Activated naive CD8-positive, alpha-beta T cell treated with anti-CD3 and anti-CD28 coated beads, Interleukin-2, amount 50 U/mL, for 16 hours (primary cell): ENCODE results near the gene RTN4IP1.

Experiments used
- DNase-seq: peaks from one replicate; pipeline ENCODE4 v3.0.0-alpha.2; 2020; ENCODE audit warnings: low read depth, low spot score

Gene RTN4IP1, protein sequence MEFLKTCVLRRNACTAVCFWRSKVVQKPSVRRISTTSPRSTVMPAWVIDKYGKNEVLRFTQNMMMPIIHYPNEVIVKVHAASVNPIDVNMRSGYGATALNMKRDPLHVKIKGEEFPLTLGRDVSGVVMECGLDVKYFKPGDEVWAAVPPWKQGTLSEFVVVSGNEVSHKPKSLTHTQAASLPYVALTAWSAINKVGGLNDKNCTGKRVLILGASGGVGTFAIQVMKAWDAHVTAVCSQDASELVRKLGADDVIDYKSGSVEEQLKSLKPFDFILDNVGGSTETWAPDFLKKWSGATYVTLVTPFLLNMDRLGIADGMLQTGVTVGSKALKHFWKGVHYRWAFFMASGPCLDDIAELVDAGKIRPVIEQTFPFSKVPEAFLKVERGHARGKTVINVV

DNA sequence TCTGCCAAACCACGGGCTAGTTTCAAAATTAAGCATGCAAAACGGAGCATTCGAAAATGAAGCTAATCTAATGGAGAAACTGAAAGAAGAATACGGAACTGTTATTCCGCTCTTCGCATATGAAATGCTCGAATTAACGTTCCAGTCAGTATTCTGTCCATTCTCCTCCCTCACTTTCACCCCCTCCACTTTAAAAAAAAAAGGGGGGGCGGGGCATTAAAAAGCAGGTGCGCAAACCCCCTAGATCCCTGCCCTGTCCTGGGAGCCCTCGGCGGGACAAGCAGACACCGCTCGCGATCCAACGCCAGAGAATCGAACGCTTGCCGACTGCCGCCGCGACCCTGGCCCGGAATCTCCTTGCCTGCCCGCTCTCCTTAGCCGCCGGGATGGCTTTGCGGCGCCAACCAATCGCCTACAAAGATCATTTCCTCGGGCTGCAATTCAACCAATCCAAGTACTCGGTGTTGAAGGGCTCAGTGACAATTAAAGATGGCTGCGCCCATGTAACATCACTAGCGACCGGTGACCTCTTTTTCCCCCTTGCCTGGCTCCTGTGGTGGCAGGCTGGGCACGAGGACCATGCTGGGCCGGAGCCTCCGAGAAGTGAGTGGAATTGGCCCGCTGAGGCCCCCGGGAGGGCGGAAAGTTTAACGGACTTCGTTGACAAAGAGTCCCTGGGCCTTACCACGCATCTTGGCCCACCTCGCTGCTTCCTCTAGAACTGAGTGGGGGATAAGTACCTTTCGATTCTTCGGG lies at the start of gene RTN4IP1, which contains the start of gene QRSL1:
Gene RTN4IP1, minus strand, starts transcription at position 396 of the 756 bp plus-strand sequence. CDS start 477 bp downstream, outside the sequence.
Gene QRSL1, plus strand, starts transcription at position 476 of the 756 bp plus-strand sequence. Its CDS starts 104 bp downstream, at position 580.
- peak; percentile 61 for DNase-seq

DNA sequence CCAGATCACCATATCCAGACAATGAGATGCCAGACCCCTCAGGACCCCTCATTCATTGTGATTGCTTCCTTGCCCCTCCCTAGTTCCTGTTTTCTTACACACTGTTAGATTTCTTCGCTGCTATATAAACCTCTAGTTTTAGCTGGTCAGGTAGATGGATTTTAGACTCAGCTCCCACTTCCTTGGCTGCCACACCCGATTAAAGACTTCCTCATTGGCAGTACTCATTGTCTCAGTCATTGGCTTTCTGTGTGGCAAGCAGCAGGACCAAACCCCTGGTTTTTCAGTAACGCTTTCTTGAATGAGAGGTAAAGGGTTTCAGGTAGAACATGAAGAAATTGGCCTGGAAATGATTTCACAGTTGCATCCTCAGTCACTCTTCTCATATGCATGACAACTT lies 48.0 kb upstream of the RTN4IP1 start:
- DNase-seq, result no peak

DNA sequence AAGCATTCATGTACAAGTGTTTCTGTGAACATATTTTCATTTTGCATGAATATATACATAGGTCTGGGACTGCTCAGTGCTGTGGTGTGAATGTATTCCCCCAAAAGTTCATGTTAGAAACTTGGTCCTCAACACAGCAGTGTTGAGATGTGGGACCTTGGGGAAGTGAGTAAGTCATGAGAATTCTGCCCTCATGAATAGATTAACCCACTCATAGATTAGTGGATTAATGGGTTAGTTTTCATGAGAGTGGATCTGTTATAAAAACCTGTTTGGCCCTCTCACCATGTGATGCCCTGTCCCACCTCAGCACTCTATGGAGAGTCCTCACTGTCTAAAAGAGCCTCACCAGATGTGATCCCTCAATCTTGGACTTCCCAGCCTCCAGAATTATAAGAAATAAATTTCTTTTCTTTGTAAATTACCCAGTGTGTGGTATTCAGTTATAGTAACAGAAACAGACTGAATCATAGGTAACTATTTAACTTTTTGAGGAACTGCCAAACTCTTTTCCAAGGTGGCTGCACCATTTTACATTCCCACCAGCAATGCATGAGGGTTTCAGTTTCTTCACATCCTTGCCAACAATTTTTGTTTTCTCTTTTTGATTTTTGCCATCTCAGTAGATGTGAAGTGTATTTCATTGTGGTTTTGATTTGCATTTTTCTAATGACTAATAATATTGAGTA lies 45.4 kb upstream of the RTN4IP1 start:
- DNase-seq, result no peak

DNA sequence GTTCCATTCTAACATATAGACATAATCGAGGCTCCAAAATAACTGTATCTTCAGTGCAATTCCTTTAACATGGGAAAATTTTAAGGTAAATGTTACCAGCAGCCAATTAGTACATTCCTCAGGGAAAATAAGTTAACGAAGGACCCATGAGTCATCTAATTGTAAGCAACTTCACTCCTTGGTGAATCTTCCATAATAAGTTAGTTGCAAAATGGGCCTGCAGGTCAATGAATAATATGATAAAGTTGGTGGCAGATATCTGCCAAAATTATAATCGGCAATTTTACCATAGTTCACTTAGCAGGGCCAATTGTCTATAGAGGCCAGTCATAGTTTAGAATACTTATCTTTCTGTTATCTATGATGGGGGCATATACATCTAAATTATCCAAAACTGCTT lies 42.4 kb upstream of the RTN4IP1 start:
- no peak for DNase-seq

DNA sequence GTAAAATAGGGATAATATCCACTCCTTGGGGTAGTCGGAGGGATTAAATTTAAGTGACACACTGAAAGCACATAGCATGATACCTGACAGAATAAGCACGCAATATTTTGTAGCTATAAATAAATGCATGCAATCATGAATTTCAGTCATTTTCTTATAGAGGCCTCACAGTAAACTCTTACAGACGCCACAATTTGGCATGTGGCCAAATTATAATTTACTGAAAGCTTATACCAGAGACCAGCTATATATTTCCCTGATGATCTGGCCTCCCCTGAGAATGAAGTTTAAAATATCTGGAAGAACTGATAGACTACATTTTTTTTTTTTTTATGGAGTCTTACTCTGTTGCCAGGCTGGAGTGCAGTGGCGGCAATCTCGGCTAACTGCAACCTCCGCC lies 40.9 kb upstream of the RTN4IP1 start:
- no peak for DNase-seq

DNA sequence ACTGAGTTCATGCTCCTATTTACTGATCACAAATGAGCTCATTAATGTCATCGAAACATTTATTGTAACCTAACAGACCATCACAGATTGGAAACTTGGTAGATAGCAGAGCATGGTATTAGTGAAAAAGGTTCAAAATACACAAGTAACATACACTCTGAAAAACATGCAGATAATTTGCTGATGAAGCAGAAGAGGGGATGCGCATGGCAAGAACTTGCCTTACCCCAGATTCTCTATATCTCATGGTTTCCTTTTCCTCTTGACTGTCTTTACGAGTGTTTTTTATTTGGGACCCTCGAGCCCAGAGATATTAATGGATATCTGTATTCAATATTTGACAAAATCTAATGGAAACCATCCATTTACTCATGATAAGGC lies 37.7 kb upstream of the RTN4IP1 start:
- DNase-seq, result no peak

DNA sequence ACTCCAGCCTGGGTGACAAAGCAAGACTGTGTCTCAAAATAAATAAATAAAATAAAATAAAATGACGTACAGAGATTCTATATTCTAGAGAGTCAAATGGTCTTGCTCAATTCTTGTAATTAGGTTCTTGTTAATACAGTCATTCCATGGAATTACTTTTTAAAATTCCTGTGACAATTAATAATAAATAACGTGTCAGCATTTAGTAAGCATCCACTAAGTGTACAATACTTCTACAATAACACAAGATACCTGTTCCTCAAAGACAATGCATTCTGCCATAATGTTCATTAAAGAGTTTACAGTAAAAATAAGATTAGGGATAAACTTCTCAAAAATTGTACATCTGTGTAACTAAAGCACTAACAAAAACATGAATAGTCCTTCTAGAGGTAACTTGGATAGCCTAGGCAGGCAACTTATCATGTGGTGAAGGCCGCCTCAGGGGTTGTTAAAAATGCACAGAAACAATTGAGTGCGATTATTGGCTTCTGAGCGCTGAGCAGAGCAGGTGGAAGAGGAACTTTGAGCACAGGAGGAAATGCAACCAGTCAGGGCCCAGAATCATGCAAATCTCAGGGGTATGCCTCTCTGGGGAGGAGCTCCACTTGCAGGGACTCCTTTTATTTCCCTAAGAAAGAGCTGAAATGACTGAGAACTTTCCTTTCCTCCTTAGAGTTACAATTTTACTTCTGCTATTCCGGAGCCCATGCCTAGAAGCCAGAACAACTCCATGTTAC lies 37.2 kb upstream of the RTN4IP1 start:
- no peak for DNase-seq

DNA sequence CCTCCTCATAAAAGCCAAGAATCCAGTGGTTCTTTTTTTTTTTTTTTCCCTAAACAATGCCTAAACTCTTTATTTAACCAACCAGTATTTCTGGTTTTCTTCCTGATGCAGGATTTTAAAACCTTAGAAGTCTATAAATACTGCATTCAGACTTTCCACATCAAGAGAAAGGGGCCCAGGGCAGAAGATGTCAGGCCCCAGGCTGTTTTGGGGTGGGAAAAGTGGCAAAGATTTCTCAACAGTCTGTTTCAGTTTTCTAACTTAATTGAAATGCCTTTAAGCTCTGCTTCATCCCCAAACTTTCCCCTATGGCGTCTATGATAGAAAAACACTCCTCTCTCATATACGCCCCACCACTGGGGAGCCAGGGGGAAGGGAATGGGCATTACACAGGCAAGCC lies 33.2 kb upstream of the RTN4IP1 start:
- DNase-seq, result no peak

DNA sequence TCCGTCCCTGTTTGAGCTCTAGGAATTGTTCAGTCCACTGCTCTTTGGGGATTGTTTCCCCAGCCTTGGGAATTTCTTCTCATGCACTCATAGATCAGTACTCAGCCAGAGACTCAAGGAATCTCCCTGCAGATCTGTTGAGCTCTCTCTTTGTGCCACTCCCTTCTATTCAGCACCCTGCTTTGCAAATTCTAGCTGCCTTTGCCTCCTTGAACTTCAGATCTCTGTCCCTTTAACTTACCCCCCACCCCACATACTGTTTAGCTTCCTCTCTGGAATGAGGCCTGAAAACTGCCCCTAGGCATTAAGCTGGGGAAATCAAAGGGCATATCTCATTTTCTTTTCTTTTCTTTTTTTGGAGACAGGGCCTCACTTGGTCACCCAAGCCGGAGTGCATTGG lies 30.6 kb upstream of the RTN4IP1 start:
- no peak for DNase-seq

DNA sequence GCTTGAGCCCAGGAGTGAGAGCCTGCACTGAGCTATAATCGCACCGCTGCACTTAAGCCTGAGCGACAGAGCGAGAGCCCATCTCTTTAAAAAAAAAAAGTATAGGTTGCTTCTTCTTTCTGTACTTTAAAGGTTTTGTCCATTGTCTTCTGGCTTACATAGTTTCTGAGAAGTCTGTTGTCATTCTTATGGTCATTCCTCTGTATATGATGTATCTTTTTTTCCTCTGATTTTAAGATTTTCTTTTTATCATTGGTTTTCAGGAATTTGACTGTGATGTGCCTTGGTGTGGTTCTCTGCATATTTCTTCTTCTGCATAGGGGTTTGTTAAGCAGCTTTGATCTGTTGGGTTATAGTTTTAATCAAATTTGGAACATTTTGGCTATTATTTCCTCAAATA lies 29.2 kb upstream of the RTN4IP1 start:
- DNase-seq, result no peak

DNA sequence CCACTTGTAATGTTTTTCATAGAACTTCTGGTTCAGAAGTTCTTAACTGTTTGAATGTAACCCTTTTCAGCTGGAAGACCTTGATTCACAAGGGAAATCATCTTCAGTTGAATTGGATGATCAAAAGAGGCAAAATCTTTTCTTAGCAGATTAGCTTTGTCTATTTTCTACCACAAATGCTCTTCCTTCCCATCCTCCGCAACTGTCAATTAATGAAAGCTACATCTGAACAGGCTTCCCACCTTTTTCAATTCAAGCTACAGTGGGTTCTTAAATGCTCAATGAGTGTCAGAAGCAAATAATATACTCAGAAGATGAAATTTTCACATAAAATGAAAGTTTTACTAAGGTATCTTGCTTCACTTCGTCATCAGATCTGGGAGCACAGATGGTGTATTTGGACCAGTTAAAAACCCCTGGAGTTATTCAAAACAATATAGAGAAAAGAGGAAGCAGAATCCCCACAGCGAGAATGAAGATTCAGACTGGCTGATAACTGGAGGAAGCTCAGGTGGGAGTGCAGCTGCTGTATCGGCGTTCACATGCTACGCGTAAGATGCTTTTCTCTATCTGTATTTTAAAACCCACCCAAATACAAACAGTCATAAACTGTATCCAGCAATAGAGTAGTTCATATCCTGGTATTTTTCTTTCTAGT lies 19.5 kb upstream of the RTN4IP1 start:
- DNase-seq, result no peak

DNA sequence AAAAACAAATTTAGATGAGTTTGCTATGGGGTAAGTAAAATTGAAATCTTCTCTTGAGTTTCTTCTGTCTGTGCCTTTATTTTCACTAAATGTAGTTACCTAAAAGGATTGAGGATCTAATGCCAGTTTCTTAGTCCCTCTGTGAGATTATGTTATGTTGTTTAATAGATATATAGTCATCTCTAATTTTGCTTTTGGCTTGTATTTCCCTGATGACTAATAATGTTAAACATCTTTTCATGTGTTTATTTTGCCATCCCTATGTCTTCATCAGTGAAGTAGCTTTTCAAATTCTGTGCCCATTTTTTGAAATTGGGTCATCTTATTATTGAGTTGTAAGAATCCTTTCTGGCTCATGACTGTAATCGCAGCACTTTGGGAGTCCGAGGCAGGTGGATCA lies 13.8 kb upstream of the RTN4IP1 start:
- no peak for DNase-seq

DNA sequence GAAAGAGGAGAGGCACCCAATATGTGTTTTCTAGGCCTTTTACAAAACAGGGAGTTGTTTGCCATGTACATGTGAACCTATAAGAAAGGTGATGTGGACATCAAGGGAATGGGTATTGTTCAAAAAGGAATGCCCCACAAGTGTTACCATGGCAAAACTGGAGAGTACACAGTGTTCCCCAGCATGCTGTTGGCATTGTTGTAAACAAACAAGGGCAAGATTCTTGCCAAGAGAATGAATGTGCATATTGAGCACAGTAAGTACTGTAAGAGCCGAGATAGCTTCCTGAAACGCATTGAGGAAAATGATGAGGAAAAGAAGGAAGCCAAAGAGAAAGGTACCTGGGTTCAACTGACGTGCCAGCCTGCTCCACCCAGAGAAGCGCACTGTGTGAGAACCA lies 13.2 kb upstream of the RTN4IP1 start:
- no peak for DNase-seq

DNA sequence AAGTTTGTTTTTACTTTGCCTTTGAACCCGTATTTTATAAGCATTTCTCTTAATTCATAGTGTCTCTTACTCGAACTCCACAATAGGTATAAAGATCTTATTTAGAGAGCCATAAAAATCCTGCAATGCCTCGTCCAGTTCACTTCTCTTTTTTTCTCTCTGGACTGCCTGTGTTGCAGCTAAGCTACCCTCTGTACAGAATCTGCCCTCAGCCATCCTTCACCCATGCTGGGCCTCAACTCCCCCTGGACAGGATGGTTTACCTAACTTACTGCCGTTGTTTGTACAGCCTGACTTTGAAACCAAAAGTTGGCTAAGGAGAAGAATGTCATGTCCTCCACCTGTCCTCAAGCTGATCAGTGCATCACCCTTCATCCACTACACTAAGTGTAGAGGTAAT lies 10.5 kb upstream of the RTN4IP1 start:
- no peak for DNase-seq

DNA sequence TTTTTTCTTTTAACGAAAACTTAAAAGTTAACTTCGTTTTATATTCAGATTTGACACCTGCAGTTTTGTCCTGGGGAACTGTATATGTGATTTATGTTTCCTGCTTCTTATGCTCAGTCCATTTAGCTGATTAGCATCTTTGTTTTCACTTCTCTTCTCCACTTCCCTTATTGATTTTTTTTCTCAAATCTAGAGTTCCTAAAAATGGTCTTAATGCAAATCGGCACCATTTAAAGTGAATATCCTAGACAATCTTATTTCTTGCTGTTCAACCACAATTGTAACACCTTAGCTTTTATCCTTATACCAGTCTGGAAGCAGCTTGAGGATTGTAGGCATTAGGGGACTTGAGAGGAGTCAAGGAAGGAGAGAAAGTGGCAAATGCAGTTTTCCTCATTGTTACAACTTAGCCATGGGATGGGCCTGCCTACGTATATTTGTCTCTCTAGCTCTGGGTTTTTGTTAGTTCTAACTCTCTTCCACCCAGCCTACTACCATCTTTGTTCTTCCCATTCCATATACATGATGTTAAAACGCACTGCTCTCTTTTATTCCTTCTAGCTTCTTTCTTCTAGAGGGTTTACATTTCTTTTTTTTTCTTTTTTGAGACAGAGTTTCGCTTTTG lies 8.5 kb upstream of the RTN4IP1 start:
- DNase-seq, result no peak

DNA sequence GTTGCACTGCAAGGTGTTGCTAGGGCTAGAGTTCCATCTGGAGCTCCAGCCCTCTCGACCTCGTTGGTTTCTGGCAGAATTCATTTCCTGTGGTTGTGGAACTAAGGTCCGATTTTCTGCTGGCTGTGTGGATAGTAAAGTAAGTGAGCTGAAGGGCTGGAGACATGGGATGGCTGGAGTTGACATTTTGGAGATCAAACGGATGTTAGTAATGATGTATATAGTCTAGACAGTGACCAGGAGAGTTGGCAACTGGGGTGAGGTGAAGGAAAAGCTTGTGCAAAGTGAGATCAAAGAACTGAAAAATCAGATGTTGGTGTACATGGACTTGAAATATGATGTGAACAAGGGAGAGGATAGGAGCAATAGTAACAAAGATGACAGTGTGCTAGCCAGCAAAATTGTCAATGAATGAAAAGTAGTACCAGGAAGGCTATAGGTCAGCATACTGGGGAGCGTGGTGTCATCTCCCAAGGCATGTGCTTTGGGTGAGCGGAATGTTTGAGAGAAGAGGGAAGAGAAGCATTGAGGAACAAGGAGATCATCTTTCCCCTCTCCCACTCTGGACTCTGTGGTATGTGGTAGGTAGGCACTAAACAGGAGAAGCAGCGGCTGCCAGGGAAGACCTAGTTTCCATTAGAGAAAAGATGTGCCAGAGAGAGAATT lies 7.9 kb upstream of the RTN4IP1 start:
- no peak for DNase-seq

DNA sequence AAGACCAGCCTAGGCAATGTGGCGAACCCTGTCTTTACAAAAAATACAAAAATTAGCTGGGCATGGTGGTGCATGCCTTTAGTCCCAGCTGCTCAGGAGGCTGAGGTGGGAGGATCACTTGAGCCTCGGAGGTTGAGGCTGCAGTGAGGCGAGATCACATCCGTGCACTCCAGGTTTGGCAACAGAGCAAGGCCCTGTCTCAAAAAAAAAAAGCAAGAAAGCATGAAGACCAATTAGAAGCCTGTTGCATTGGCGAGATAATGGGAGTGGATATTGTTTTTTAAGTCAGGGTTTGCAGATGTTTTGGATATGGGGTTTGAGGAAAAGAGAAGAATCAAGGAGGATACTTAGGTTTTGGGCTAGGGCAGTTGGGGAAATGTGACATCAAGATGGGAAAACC lies 5.3 kb upstream of the RTN4IP1 start:
- no peak for DNase-seq

DNA sequence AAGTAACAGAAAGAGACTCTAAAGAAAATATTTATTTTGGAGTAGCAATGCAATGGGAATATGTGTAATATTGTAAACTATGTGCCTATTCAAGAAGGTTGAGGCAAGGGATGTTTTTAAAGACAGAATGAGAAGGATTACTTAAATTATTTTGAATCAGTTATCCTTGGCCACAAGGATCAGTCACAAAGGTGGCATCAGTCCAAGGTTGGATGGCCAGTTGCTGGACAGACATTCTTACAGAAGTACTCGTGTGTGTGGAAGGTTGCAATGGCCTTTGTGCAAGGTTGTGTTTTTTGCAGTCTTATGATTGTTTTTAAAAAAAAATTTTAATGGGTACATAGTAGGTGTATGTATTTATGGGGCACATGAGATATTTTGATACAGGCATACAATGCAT lies 2.0 kb upstream of the RTN4IP1 start:
- DNase-seq, result no peak

DNA sequence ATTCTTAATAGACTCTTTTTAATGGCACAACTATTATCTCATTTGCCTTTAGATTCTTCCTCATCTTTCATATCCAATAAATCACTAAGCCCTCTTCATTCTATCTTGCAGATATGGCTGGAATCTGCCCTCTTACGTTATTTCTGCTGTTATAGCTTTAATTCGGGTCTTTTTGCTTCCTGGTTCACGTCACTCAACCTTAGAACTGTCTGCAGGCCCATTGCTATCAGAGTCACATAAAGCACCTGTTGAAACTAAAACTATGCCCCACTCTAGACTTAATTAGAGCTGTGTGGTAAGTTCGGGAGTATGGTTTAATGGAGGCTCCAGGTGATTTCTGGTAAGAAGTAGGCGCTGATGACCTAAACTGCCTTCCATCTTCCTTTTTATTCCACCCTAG lies 1.1 kb upstream of the RTN4IP1 start:
- DNase-seq, result no peak

DNA sequence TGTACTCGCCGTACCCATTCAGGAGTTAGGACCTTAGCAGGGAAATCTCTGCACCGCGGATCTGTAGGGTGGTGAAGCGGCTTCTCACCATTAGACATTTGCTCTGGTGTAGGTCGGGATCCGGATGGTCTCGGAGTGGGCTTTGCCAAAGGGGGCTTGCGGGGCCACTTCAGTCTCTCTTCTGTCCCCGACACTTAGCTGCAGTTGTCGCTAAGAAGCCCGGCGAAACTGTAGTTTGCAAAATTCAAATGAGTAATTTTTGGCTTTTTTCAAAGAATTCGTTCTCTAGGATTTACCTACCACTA lies 513 bp upstream of the RTN4IP1 start:
- no peak for DNase-seq
